ENCODE results near the gene GALK2.
"Not testable (repeated sequence)": the region's sequence is repeated elsewhere in the genome, so short reads cannot be mapped to it uniquely, and the experiment has no call there.

GALK2 gene

DNA sequence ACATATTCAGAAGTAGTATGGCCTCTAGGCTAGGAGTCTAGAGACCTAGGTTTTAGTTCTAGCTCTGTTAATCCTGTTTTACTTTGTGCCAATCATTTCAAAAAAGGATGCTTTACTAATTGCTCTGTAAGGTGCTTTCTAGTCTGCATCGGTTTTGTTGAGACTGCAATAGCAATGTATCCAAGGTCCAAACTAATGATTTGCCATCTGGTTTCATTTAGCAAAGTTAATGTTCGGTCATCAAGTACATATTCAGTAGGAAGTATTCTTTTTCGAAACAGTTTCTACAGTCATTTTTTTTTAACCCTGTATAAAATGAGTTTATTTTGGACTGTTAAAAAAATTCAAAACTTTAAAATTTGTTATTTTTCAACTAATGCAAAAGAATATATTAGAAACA, 2.0 kb upstream of the GALK2 start:
- no peak for DNase-seq

DNA sequence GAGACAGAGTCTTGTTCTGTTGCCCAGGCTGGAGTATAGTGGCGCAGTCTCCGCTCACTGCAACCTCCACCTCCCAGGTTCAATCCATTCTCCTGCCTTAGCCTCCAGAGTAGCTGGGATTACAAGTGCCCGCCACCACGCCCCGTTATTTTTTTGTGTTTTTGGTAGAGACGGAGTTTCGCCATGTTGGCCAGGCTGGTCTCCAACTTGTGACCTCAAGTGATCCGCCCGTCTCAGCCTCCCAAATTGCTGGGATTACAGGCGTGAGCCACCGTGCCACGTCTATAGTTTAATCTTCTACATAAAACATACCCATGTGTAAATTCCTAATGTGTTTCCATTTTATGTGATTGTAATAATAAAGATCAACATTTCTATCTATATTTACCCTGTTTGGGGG, 1.7 kb downstream of the GALK2 start:
- DNase-seq = no peak

- no peak for DNase-seq
Observed at GRCh38 chr15:49174902-49175301, 4.9 kb downstream of the GALK2 start.

- DNase-seq = not testable (repeated sequence)
Observed at GRCh38 chr15:49175582-49176397, 5.7 kb downstream of the GALK2 start.

DNA sequence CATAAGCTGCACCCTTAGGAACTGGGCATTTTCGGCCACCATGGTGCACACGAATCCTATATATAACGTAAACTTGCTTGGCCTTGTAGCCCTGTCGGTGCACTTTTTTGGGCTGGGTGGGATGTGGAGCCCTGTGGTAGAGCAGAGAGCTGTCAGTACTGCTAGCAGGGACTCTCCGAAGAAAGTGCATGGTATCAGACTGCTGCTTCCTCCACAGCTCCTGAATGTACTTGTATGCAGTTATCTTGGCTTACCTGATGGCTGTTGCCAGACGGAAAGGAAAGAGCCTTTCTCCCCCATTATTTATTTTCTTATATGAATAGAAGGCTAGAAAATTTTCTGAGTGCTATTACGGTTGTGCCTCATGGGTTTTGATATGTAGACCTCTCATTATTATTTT, 8.4 kb downstream of the GALK2 start:
- no peak for DNase-seq

- no peak for DNase-seq
Observed at GRCh38 chr15:49179433-49180190, 9.6 kb downstream of the GALK2 start.

DNA sequence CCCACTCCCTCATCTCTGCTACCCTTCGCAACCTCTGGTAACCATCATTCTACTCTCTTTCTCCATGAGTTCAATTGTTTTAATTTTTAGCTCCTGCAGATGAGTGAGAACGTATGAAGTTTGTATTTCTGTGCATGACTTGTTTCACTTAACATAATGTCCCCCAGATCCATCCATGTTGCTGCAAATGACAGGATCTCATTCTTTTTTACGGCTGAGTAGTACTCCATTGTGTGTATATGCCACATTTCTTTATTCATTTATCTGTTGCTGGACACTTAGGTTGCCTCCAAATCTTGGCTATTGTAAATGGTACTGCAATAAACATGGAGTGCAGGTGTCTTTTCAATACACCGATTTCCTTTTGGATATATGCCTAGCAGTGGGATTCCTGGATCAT, 12.1 kb downstream of the GALK2 start:
- no peak for DNase-seq

GRCh38 chr15:49183741-49184140, 13.7 kb downstream of the GALK2 start:
- not testable (repeated sequence) for DNase-seq

- DNase-seq = no peak
Observed at GRCh38 chr15:49185473-49185872, 15.4 kb downstream of the GALK2 start.

GRCh38 chr15:49187549-49188245, 17.6 kb downstream of the GALK2 start:
- DNase-seq = no peak

GRCh38 chr15:49188933-49189332, 18.9 kb downstream of the GALK2 start:
- no peak for DNase-seq

DNA sequence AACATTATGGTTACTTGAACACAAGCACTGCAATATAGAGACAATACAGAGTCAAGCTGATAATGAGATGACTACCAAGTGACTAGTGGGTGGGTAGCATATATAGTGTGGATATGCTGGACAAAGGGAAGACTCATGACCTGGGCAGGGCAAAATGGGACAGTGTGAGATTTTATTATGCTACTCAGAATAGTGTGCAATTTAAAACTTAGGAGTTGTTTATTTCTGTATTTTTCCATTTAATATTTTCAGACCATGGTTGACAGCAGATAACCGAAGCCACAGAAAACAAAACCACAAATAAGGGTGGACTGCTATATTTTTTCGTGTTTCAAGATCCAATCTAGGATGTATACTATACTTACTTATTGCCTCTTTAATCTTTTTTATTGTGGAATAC, 19.6 kb downstream of the GALK2 start:
- no peak for DNase-seq

GRCh38 chr15:49190586-49190985, 20.5 kb downstream of the GALK2 start:
- no peak for DNase-seq

GRCh38 chr15:49191892-49192291, 21.8 kb downstream of the GALK2 start:
- no peak for DNase-seq

DNA sequence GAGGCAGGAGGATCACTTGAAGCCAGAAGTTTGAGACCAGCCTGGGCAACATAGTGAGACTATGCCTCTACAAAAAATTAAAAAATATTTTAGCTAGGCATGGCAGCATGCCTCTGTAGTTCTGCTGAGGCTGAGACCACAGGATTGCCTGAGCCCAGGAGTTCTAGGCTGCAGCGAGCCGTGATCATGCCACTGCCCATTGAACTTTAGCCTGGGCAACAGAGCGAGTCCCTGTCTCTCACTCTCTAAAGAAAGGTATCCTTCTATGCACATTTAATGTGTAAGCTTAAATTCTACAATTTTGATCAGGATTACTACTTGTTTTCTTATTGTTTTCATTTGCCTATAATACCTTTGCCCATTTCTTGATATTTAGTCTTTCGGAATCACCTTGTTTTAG, 26.8 kb downstream of the GALK2 start:
- no peak for DNase-seq

DNA sequence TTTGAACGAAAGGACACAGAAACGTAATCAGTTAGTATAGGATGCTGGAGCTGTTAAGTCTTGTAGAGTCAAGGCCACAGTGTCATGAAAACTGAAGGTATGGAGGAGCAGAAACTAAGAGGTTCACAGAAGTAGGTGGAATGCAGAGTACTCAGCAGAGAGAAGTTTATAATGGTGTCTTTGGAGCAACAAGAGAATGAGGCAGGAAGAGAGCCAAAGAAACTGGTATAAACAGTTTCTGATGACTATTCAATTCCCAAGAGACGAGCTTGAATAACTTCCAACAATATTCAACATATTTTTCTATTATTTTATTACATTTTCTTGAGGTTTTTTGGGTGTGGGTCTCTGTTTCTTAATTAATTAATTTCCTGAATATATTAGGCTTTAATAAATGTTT, 29.6 kb downstream of the GALK2 start:
- DNase-seq = no peak

DNA sequence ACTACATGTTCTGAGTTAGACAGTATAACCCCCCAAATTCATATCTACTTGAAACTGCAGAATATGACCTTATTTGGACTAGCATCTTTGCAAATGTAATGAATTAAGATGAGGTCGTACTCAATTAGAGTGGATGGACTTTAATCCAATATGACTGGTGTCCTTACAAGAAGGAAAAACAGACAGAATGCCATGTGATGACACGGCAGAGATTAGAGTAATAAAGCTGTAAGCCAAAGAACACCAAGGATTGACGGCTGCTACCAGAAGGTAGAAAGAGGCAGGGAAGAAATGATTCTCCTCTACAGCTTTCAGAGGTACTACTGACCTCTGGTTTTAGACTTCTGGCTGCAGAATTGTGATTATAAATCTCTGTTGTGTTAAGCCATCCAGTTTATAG, 30.3 kb downstream of the GALK2 start:
- DNase-seq = no peak

DNA sequence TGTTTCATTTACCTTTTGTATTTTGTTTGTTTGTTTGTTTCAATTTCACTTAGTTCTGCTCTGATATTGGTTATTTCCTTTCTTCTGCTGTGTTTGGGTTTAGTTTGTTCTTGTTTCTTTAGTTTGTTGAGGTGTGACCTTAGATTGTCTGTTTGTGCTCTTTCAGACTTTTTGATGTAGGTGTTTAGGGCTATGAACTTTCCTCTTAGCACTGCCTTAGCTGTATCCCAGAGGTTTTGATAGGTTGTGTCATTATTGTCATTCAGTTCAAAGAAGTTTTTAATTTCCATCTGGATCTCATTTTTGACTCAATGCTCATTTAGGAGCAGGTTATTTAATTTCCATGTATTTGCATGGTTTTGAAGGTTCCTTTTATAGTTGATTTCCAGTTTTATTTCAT, 38.1 kb downstream of the GALK2 start:
- DNase-seq = not testable (repeated sequence)

DNA sequence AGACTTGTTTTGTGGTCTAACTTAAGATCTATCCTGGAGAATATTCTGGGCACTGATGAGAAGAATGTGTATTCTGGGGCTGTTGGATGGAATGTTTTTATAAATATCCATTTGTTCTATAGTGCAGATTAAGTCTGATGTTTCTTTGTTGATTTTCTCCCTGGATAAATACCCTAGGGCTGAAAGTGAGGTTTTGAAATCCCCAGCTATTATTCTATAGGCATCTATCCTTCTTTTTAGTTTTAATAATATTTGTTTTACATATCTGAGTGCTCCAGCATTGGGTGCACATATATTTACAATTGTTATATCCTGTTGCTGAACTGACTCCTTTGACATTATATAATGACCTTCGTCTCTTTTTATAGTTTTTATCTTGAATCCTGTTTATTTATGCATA, 42.9 kb downstream of the GALK2 start:
- DNase-seq = no peak

GRCh38 chr15:49215768-49216739, 46.0 kb downstream of the GALK2 start:
- DNase-seq = no peak

DNA sequence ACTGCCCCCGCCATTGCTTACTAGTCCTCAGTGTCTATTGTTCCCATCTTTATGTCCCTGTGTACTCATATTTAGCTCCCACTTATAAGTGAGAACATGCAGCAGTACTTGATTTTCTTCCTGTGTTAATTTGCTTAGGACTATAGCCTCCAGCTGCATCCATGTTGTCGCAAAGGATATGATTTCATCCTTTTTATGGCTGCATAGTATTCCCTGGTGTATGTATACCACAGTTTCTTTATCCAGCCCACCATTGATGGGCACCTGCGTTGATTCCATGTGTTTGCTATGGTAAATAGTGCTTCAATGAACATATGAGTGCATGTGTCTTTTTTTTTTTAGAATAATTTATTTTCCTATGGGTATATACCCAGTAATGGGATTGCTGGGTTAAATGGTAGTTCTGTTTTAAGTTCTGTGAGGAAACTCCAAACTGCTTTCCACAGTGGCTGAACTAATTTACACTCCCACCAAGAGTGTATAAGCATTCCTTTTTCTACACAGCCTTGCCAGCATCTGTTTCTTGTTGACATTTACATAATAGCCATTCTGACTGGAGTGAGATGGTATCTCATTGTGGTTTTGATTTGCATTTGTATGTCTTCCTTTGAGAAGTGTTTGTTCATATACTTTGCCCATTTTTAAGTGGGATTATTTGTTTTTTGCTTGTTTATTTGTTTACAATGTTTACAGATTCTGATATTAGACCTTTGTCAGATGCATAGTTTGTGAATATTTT, 53.7 kb downstream of the GALK2 start:
- DNase-seq = no peak
